Activated T-cell treated with anti-CD3 and anti-CD28 coated beads, Interleukin-2, amount 50 U/mL, for 48 hours (primary cell): ENCODE measurements around the gene MACROD1.

ENCODE experiments used
- DNase-seq, 2 experiments: peaks; one replicate each; pipeline ENCODE4 v3.0.0-alpha.2; 2020

MACROD1 gene

DNA sequence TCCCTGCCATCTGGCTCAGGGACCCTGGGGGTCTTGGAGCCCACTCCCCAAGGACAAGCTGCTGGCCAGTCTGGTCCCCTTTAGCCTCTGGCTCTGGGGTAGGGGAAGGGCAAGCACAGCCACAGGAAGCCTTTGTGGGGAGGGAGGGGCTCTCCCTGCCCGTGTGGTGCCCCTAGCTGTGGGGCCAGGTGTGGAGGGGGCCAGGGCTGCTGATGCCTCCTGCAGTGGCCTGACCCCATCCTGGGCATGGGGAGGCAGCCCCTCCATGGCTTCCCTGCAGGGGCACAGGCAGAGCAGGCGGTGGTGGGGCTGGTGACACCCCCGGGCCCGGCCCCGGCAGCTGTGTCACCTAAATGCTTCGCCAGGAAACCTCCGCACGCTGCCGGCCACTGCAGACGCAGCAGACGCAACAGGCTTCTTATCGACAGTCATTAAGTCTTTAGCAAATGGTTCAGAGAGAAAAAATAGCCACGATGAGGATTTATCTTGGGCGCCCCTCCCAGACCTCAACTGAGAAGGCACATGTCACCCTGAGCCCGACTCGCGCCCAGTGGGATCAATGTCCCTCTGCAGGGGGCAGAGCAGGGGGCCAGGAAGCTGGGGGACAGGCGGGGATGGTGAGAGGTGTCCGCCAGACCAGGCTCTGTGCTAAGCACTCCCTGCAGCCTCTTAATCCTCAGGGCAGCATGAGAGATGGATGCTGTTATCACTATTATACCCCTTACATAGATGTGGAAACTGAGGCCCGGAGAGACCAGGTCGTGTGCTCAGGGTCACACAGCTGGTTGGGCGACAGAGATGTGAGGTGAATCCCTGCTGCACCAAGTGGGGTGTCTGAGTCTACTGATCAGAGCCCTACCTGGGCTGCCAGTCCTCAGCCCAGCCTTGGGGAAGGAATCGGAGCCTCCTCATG, 96.3 kb downstream of the MACROD1 start:
- DNase-seq, result no peak

DNA sequence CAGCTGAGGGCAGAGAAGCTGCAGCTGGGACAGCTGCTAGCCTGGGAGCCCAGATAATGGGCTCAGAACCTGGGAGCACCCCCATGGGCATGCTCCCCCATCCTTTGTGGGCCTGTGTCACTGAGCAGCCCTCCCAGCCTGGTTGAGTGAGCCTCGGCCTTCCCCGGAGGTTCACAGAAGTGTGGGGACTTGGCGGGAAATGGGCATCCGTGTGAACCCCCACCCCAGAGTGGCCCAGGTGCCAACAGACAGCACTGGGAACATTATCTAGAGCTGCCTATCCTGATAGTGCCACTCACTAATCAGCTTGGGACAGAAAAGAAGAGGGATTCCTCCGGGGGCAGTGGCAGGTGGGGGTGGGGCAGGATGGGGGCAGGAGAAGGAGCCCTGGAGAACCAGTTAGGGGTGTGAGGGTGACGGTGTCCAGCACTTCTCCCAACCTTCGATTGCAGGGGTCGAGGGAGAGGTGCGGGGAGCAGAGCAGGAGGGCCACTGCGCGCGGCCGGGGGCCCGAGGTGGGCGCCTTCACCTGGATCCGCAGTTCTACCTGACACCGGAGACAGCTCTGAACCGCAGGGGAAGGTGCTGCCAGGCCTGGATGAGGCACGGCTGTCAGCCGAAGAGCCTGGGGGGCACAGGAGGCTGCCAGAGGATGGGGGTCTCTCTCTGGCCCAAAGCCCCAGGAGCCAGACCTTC, 97.1 kb downstream of the MACROD1 start:
- no peak for DNase-seq

- DNase-seq, result no peak
Observed at GRCh38 chr11:64067230-64067993, 98.5 kb downstream of the MACROD1 start.

DNA sequence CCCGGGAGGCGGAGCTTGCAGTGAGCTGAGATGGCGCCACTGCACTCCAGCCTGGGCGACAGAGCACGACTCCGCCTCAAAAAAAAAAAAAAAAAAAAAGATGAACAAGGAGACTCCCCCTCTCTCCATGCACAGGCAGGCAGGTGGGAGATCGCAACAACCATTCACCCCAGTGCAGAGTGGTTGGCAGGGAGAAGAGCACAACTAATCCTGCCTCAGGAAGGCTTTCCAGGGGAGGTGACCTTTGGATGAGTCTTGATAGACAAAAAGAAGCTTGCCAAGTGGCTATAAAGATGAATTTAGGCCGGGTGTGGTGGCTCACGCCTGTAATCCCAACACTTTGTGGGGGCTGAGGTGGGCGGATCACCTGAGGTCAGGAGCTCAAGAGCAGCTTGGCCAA, 100.2 kb downstream of the MACROD1 start:
- DNase-seq, result no peak

DNA sequence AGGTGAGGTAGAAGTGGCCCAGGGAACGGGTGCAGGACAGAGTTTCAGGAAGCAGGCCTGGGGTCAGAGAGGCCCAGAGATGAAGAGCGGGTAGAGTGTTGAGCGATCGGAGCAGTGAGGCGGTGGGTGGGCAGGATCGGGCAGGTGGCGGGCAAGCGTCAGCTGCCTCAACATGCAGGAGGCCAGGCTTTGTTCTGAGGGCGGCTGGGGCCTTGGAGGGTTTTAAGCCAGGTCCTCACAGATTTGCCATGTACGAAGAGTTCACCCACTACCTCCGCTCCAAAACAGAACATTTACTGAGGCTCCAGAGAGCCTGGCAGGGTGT, 100.8 kb downstream of the MACROD1 start:
- no peak for DNase-seq

DNA sequence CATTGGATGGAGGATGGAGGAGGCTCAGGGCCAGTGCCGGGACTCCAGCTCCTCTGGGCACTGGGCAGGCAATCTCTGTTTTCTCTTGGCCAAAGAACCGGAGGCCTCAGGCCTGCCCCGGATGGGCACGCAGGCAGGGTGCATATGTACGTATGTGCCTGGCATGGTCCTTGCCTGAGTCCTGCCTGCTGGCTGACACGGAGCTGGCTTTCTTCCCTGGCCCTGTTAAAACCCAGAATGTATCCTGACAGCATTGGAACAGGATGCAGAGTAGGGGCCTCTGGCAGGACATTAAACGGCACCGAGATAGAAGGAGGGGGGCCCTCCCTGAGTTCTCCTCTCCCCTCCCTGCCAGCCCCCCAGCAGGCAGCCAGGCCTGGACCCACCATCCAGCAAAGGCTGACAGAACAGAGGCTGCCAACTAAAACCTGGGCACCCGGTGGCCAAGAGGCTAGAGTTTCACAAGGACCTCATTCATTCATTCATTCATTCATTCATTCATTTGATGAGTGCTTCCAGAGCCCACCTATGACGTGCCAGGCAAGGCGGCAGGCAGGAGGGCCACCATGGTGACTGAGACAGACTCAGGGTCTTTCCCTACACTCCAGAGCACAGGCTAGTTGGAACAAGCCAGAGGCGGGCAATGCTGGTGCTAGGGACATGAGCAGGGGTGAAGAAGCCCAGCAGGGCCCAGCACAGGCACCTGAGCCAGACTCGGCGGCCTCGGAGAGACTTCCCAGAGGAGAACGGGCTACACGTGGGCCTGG, 101.4 kb downstream of the MACROD1 start:
- no peak for DNase-seq

DNA sequence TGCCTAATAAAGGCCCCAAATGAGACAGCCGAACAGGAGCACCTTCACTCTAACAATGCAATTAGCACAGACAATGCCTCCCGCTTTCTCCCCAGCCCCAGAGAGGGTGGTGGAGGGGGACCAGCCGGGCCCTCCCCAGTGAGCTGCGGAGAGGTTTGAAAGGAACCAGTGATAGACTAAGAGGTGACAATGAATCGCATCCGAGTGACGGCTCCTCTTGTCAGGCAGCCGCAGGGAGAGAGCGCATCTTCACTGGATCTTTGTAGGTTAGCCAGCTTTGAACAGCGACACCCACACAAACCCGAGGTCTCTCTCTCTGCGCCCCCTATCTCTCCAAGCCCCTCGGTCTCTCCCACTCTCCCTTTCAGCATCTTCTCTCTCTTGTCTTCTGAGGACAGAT, 102.1 kb downstream of the MACROD1 start:
- DNase-seq, result no peak

GRCh38 chr11:64062185-64063039, 103.5 kb downstream of the MACROD1 start:
- no peak for DNase-seq

GRCh38 chr11:64060861-64061444, 105.0 kb downstream of the MACROD1 start:
- peak; percentile 64 to 71 for DNase-seq

DNA sequence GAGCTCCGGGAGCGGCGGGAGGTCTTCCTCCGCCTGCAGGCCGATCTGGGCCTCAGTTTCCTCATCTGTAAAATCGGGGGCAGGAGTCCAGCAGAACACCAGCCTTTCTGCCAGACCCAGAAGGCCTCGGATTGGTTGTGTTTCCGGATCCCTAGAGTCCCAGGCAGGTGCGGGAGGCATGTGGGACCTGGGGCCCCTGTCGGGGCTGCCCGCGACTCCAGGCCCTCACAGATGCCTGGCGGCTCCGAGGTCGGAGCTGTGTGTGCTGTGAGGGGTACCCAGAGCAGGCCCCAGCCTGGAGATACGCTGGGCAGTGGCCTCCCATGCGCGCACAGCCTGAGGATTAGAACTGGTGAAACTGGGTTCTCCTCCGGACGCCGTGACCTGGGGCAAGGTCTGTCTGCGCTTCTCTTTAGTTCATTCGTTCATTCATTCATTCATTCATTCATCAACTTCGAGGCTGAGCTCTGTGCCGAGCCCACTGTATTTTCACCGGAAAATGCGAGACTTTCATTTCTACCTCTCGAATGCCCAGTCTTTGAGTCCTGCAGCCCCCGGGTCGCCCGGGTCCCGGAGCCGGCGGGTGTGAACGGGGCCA, 105.6 kb downstream of the MACROD1 start:
- DNase-seq, result no peak

DNA sequence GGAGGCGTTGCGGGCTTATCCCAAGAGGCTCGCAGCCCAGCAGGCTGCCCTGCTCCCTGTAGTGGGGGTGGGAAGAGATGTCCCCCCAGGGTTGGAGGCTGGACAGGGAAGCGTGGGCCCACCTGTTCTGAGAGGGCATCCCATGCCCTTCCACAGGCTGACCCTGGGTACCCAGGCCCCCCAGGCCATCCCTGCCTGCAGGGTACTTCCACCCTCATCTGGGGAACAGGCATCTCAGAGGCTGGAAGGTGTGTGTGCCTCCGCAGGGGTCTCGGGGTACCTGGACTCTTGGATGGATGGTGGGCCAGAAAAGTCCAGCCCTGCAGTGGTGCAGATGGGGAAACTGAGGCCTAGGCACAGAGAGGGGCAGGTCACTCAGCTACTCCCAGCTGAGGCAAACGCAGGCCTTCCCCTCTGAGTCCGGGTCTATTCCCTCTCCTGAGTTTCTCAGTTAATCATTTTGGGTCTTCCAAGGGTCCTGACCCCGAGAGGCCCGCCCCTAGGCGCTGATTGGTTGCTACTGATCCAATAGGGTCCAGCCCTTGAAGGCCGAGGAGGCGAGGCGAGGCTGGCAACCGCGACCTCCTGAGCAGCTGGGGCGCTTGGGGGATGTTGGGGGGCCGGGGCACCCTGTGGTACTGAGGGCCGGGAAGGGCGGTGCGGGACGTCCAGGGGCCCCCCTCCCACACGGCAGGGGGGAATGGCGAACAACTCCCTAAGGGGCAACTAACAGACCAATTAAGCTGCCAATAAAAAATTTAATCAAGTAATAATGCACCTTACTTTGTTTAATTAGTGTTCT, 106.4 kb downstream of the MACROD1 start:
- DNase-seq, result no peak

GRCh38 chr11:64058494-64058893, 107.4 kb downstream of the MACROD1 start:
- no peak for DNase-seq

GRCh38 chr11:64057890-64058289, 108.0 kb downstream of the MACROD1 start:
- no peak for DNase-seq

- no peak for DNase-seq
Observed at GRCh38 chr11:64056861-64057260, 109.1 kb downstream of the MACROD1 start.

- no peak for DNase-seq
Observed at GRCh38 chr11:64056213-64056785, 109.6 kb downstream of the MACROD1 start.

GRCh38 chr11:64055077-64055476, 110.8 kb downstream of the MACROD1 start:
- DNase-seq, result no peak

DNA sequence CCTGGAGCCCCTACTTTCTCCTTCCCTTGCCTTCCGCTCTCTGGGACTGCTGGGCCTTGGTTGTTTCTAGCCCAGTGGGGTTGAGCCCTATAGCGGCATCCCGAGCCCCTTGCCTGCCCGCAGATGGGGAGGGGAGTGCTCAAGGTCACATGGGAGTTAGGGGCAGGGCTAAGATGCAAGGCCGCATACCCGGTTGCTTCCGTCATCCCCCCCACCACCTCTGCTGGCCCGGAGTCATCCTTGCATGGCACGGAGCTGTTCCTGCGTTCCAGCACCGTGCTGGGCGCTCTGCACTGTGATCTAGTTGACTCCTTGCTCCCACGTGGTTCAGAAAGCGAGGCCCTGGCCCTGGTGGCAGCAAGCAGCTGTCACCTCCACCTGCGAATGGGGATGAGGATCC, 112.2 kb downstream of the MACROD1 start:
- DNase-seq, result no peak

GRCh38 chr11:64052938-64053622, 112.8 kb downstream of the MACROD1 start:
- no peak for DNase-seq

GRCh38 chr11:64052436-64052835, 113.5 kb downstream of the MACROD1 start:
- DNase-seq, result no peak
